NCI-H82 treated with DMSO at 0.1 percent for 48 hours (cell line): Measurements from ENCODE around the gene CETN1.
A peak's percentile ranks its signal among the peaks of the same experiment; 100 is the strongest.

ENCODE experiments used
- DNase-seq: peaks from one replicate; lab custom pipeline; 2025; ENCODE audit not compliant: unreplicated experiment; lab: John Stamatoyannopoulos, UW

Gene CETN1

DNA sequence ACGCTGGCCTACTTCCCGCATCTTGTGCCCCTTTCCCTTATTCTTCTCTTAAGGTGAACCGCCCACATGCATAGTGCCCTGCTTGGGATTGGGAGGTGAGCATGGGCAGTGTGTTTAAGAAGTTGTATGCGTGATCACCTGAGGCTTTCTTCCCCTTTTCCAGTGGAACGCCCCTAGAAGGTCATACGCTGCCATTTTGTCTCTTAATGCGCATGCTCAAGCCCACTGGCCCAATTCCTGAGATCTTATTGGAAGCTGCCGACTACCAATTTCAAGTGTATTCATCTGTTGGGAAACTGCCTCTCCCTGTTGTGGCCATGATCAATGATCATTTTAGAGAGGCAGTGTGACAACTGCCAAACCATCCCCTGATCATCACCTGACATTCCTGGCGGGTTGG is 3.3 kb upstream of the CETN1 start:
- DNase-seq: no peak

DNA sequence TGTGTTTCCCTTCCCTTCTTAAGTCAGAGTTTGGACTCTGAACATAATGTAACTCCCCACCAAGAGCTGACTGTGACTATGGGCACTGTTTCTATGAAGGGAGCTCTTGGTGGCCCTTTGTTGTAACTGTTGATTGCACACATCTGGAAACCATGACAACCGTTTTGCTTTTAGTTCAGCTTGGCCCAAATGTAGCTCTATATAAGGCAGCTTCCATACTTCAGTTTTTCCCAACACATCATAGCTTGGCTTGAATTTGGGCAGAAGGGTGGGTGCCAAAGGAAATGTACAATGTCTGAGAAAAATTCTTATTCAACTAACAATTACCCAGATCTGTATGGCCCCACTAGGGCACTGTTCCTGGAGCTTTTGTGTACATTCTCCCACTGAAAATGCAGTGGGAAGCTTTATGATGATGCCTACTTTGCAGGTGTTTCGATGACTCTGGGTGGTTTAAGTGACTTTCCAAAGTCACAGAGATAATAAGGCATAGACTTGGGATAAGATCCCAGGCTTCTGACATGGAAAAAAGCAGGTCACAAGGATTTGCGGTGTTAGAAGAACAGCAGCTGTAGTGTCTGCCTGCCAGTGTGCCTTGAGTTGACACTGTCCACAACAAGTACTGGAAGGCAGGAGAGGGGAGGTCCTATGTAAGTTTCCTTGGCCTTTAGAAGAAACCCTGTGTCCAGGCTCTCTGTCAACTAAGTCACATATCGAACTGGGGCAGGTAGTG is 2.4 kb upstream of the CETN1 start:
- DNase-seq: no peak

DNA sequence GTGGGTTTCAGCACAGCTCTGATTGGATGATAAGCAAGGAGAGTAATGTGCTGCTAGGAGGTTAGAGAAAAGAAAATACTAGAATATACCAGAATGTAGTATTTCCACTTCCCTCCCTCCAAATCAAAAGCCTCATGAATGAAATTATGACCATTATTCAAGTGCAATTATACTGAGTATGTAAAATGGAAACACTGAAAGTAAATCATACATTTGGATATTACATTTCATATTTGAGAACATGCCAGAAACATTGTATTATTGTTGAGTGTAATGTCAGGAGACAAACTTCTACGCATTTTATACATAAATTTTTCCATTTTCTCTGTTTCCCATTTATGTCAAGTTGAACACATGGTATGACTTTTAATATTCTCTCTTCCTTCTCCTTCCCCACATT is 942 bp upstream of the CETN1 start:
- no peak for DNase-seq

DNA sequence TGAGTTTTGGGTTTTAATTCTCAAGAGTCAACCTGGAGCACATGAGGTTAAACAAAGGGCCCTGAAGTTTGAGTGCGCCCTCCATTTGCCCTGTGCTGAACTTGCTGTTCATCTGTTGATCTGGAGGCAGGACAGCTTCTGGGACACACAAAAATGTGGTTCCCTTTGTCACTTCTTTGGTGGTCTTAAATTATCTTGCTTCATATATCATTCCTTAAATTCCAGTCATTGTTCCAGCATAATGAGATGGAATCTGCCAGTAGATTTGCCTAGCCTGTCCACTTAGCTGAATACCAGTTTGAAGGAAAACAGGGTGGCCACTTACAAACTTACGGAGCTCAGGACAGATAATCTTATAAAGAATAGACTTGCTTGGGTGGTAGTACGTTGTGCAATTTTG is 916 bp downstream of the CETN1 start:
- DNase-seq: no peak

DNA sequence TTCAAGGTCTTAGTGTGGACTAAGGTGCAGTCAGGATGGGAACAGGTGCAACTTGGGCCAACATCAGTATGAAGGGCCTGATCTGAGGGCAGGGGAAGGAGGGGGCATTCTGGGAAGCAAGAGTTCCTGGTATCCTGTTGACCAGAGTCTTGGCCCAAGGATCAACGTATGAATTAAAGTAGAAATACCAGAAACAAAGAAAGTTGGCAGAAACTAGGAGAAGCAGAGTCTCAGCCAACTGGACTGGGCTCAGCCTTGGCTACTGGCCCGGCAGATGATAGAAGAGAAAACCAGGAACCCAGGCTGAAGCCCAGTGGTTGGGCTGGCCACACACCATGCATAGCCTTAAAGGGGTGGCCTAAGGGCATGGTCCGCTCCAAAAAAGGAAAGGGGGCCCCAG is 2.3 kb downstream of the CETN1 start:
- no peak for DNase-seq

DNA sequence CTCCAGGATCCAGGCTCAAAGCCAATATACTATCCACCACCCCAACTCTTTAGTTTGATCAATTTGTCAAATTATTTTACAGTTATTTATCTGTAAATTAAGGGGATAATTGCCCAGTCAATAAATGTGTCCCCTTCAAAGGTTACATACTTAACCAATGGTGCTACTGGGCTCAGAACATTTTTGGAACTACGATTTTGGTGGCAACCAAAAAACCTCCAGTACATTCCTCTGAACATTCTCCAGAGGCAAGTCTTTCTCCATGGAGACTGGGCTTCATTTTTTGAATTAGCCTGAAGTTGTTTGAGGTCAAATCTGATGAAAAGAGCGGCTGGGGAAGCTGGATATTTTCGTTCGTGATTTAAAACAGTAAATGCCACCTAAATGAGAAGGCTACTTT is 14.9 kb downstream of the CETN1 start:
- DNase-seq: no peak

DNA sequence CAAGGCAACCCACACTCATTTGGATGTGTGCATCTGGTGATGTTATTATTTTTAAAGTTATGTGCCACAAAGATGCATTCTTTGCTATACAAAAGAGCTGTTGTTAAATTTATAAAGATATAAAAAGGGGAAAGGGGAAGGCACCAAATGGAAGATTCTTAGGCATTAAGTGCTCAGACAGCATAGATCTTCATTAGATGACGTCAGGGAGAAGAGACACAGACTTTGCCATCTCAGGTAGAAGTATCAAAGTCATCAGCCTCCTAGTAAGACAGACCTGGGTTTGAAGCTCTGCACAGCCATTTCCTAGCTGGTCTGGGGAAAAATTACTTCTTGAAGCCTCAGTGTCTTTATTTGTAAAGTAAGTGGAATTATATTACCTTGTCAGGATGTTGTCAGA is 15.4 kb downstream of the CETN1 start:
- no peak for DNase-seq

DNA sequence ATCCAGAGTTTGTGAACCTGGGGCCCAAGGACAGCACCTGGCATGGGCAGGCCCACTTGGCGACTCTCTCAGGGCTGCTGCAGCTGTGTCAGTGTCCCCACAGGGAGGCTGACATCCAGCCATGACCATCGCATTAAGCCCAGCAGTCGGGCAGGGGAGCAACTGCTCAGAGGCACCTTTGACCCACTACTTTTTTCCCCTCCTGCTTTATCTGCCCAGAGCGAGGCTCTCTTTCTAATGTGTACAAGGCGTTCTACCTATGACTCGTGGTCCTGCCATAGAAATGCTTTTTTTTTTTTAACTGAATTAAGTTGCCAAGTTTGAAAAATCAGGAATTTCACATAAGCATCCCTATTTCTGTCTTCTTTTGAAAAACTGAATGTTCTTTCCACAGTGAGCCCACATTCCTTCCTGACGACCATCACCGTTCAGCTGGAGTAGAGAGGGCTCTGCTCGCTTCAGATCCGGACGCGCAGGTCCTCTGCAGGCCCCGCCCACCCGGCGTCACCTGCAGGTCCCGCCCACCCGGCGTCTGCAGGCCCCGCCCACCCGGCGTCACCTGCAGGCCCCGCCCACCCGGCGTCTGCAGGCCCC is 16.2 kb downstream of the CETN1 start:
- no peak for DNase-seq

DNA sequence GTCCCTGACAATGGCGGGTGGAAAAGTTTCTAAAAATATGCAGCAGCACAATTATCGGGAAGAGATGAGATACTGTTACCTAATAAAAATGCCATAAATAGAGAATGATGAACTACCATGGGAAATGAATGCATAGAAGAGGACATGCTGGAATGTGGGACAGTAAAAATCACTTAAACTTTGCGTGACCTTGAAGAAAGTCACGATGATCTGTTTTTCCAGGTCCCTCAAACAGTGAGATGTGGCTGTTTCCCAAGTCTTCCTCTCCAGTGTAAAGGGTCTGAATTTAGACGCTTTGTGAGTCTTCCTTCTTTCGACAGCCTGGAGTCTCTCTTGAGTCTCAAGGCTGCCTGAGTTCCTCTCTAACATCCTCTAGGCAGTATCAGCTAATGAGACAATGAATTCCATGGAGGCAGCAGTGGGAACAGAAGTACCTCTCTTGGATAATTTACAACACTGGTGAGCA is 18.0 kb downstream of the CETN1 start:
- DNase-seq: no peak

DNA sequence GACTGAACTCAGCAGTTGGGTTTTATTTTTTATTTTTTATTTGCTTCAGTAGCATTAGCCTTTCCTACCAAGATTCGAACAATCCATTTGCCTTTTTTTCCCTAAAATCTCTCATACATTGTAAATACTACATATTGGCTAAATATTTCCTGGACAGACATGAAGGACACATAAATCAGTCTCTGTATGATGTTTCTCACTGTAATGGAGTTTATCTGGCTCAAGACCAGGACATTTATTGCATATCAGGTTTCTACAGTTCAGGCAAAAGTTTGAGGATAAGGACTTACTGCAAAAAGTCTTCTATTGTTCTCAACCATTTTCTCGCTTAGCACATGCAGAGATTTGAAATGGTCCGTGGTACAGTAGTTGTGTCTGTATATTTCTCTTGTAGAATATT is 19.9 kb downstream of the CETN1 start:
- no peak for DNase-seq

DNA sequence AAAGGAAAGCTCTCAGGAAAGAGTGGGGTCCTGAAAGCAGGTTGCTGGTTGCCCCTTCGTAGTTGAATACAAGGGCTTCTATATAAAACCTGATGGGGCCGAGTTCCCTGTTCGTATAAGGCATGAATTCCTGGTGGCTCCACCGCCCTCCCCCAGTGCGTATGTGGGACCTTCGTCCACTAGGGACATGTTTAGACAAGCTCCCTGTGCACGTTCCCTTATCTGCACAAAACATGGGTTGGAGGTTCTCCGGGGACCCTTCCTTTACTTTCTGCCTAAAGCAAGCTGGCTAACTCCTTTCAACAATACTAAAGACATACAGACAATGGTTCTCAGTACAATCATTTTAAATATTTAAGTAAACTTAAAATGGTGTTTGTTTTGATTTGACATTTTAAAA is 24.6 kb downstream of the CETN1 start:
- no peak for DNase-seq

DNA sequence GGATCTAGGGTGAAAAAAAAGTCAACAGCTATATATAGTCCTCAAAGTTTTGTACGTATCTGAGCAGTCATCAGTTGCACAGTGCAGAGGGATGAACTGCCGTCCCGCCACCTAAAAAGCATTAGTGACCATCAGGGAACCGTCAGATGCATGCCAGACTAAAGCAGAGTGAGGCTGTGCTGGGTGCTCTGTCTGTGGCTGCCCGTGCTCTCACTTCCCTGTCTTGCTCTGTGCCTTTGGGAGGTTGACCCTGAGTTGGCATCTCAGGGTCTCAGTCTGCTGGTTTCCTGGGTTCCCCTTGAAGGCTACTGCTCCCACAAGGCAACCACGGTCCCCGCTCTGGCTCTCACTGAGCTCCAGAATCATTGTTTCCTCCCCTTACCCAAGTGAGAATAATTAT is 27.8 kb downstream of the CETN1 start:
- DNase-seq: no peak

DNA sequence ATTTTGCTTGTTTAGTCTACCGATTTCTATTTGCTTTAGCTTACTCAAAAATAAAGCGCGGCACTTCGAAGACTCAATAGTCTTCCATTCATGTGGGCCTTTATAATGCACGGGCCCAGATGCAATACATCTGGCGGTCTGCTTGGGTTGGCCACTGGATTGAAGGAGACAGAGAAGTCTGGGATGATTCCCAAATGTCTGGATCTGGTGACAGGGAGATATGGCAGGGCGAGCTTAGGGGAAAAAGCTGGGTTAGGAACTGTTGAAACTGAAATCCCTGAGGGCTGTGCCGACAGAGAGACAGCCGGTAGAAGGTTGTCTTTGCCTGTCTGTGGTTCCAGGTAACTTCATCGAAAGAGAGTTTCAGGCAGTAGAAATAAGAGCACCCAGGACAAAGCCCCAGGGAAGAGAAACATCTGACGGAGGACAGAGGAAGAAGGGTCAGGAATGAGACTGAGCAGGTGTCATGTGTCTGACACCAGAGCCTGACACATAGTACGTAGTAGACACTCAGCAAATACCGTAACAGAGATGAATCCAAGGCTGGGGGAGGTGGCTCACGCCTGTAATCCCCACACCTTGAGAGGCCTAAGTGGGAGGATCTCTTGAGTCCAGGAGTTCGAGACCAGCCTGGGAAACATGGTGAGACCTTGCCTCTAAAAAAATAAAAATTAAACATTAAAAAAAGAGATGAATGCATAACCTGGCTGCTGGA is 30.2 kb downstream of the CETN1 start:
- DNase-seq: no peak

DNA sequence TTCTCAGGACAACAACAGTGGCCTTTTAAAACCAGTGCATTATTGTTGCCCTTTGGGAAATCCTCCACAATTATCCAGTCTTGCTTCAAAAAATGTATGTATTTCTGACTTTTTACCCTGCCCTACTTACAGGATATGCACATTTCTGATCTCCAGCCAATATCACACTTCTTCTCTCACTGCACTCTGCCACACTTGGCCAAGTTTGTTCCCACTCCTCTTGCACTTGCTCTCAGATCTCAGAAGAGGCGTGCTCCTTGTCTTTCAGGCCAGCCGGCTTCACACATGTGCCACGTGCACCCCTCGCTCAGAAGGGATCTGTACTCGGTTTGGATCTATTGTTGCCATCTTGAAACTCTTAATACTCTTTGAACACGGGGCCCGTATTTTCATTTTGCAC is 32.0 kb downstream of the CETN1 start:
- no peak for DNase-seq

DNA sequence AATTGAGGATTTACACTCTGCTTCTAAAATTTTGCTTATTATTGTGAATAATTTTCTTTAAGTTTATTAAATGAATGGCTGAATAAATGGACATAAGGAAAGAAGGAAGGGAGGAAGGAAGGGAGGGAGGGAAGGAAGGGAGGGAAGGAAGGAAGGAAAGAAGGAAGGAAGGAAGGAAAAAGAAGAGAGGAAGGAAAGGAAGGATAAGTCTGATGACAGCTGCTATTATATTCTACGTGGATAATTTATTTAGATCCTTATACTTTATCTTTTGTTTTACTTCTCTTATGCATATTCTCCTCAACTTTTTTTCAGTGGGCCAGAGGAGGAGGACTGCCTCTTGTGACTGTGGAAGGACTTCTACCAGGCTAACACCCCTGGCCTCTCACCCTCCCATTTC is 34.0 kb downstream of the CETN1 start:
- no peak for DNase-seq

DNA sequence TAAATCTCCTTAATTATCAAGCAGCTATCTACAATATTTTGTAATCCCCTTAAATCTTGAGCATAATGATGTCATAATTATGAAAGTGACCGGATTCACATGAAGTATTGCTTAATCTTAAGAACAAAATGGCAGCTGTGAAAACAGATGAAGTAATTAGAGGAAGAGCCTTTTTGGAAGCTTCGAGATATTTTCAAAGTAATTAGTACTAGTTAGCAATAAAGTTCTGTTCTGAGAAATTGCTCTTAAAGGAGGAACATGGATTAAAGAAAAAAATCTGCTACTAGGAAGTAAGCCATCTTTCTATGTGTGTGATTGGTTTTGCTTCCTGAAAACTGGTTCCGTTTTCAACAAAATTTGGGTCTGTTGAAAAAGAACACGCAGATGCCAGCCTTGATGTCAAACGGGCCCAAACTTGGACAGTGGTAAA is 34.9 kb downstream of the CETN1 start:
- no peak for DNase-seq

DNA sequence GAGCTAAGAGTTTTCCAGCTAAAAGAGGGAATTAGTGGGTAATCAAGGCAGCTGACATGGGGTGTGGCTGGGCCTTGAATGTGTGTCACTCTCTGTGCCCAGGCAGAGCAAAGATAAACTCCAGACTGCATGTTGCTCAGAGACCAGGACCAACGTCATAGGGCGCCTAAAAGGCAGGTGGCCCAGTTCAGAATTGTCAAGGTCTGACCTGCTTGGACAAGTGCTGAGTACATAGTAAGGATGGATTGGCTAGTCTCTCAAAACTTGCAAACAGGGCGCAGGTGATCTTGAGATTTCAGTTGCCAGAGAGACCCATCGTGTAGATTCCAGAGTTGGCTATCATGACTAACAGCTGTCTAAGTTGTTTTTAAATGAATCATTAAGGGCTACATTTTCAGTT is 35.6 kb downstream of the CETN1 start:
- DNase-seq: no peak

DNA sequence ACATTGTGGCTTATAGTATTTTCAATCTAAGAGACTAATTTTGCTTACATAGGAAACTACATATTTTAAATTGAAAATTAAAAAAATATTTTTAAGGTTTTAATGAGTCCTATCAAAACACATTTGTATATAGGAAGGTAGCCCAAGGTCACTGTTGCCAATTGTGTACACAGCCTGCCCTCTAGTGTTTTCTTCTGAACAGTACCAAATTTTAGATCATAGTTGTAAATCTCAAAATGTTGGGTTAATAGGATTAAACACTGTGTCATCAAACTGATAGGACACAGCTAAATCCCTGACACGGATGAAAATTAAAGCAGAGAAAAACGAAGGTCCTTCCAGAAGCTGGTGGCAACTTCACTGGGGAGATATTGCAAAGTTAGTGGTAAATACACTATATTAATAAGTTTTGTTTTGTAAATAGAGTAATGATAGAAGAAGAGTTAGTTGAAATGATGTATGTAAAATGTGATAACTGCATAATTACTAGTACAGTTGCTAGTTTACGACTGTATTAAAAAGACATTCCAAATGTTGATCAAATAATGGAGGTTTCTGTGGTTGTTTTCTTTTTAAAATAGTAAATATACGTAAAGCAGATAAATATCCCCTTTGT is 36.3 kb downstream of the CETN1 start:
- DNase-seq: peak; percentile 73

DNA sequence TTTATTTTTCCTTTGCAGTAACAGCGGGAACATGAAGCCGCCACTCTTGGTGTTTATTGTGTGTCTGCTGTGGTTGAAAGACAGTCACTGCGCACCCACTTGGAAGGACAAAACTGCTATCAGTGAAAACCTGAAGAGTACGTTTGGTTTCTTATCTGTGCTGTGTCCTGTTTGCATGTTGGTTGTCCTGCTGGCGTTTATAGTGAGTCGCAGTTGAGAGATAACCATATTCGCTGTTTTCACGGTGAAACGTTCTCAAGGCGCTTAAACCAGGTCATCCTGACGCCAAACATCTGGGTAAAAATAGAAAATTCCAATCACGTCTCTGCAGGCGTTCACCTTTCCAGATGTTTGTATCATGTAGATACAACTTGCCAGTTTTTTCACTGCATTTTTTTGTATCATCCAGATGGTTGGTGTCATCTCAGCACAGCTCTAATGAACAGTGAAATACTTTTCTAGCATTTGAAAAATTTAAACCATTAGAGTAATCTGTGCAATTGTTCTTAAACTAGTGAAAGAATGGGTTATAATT is 37.9 kb downstream of the CETN1 start:
- no peak for DNase-seq

DNA sequence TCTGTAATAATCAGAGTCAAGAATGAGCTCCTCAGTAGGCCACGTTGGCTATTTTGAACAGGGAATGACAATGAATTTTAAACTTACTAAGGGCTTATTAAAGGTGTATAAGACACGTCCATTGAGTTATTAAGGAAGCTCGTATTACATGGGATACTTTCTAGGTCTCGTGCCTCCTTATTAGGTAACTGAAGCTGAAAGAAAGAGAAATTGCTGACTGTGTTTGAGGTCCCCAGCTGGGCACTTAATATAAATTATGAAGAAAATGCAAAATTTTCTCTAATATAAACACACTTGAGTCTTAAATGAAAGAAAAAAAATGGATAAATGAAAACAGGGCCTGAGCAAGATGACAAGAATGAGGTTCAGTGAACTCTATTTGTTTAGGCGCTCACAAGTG is 38.4 kb downstream of the CETN1 start:
- no peak for DNase-seq

DNA sequence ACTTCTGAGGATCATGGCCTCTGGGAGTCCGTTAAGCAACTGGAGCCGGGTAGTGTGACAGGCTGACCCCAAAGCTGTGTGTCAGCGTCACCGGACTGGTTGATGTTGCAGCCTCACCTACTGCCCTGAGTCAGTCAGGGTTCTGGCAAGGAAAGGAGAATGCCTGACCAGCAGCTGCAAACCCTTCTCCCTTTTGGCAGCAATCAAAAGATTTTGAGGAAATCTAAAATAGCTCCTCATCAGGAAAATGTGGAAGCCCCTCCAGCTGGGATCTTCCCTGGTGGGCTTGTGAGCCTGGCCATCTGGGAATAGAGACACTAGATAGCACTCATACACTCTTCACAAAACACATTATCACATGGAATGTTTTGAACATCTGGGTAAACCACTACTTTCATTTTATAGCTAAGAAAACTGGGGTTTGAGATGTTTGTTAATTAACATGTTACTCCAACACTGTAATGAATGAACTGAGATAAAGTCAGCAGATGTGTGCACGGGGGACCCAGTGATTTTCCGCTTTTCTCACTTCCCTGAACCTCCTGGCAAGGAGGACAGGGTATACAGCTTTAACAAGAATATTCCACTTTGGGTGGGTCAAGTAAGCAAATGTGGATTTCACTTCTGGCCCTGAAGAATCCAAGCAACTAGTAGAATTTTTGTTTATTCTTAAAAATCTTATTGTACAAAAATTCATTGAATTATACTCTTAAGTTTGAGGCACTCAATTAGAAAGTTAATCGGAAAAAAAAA is 41.3 kb downstream of the CETN1 start:
- no peak for DNase-seq
